OCI-LY1 (cell line): ENCODE results near the gene TSC22D2.

ENCODE experiments used
- H2AFZ ChIP-seq: fragments of 200-600 bp; sonication (generic), shearing (Covaris generic); 2 replicates; pipeline ENCODE4 v1.6.0; 2014; ENCODE audit warnings: antibody characterized with exemption, mild to moderate bottlenecking, low read length
- H3F3A ChIP-seq: fragments of 200-600 bp; sonication (generic), shearing (Covaris generic); 2 replicates; pipeline ENCODE4 v1.6.0; 2014; ENCODE audit warnings: mild to moderate bottlenecking, antibody characterized with exemption, low read length, moderate library complexity; ENCODE audit not compliant: insufficient read depth
- H3K27ac ChIP-seq: fragments of 200-600 bp; sonication (generic); 2 replicates; pipeline ENCODE4 v1.5.1; 2014; ENCODE audit warnings: low read length, mixed run types, mild to moderate bottlenecking, low read depth; ENCODE audit not compliant: poor library complexity, severe bottlenecking
- H3K27me3 ChIP-seq: fragments of 200-600 bp; sonication (generic); 2 replicates; pipeline ENCODE4 v1.6.0; 2014; ENCODE audit warnings: antibody characterized with exemption, mild to moderate bottlenecking, low read length, moderate library complexity; ENCODE audit not compliant: insufficient read depth
- H3K36me3 ChIP-seq: fragments of 200-600 bp; sonication (generic); 2 replicates; pipeline ENCODE4 v1.6.1; 2014; ENCODE audit warnings: mild to moderate bottlenecking, antibody characterized with exemption, low read length, moderate library complexity, mixed read lengths; ENCODE audit not compliant: insufficient read depth
- H3K4me1 ChIP-seq: fragments of 200-600 bp; sonication (generic); 2 replicates; pipeline ENCODE4 v1.5.1; 2014; ENCODE audit warnings: mild to moderate bottlenecking, low read length, moderate library complexity; ENCODE audit not compliant: insufficient read depth, severe bottlenecking
- H3K4me2 ChIP-seq: fragments of 200-600 bp; sonication (generic), shearing (Covaris generic); 2 replicates; pipeline ENCODE4 v1.6.1; 2014; ENCODE audit warnings: low read length
- H3K4me3 ChIP-seq: fragments of 200-600 bp; sonication (generic); 2 replicates; pipeline ENCODE4 v1.5.1; 2014; ENCODE audit warnings: low read length, low read depth, mild to moderate bottlenecking, mixed read lengths; ENCODE audit not compliant: poor library complexity, severe bottlenecking
- H3K79me2 ChIP-seq: fragments of 200-600 bp; shearing (Covaris generic); 2 replicates; pipeline ENCODE4 v1.6.1; 2016; ENCODE audit warnings: mixed run types, low read length, mixed read lengths; ENCODE audit not compliant: insufficient read depth
- H3K9ac ChIP-seq: fragments of 200-600 bp; sonication (generic), shearing (Covaris generic); 2 replicates; pipeline ENCODE4 v1.6.1; 2014; ENCODE audit warnings: mild to moderate bottlenecking, low read length, mixed read lengths
- H3K9me2 ChIP-seq: fragments of 200-600 bp; sonication (generic), shearing (Covaris generic); 2 replicates; pipeline ENCODE4 v1.6.1; 2014; ENCODE audit warnings: low read depth, mild to moderate bottlenecking, low read length, mixed read lengths
- H3K9me3 ChIP-seq: fragments of 200-600 bp; shearing (Covaris generic); 2 replicates; pipeline ENCODE4 v1.6.1; 2014; ENCODE audit warnings: low read length, mixed read lengths
- H4K20me1 ChIP-seq: fragments of 200-600 bp; sonication (generic), shearing (Covaris generic); 2 replicates; pipeline ENCODE4 v1.6.0; 2016; ENCODE audit warnings: mild to moderate bottlenecking, low read length; ENCODE audit not compliant: insufficient read depth
- CTCF ChIP-seq: fragments of 200-600 bp; sonication (generic), shearing (Covaris generic); IDR thresholded peaks from 2 replicates; pipeline ENCODE4 v1.5.1; 2017; ENCODE audit warnings: mild to moderate bottlenecking, antibody characterized with exemption, low read length, moderate library complexity, mixed read lengths
- EZH2 ChIP-seq: fragments of 200-600 bp; sonication (generic), shearing (Covaris generic); IDR thresholded peaks from 2 replicates; pipeline ENCODE4 v1.8.0; 2017; ENCODE audit warnings: borderline replicate concordance, mixed run types, mild to moderate bottlenecking, antibody characterized with exemption, low read length, moderate library complexity, mixed read lengths

TSC22D2 gene

GRCh38 chr3:150421799-150422548 lies 13.9 kb downstream of the TSC22D2 start:
- no peaks in the 10 kb centered on the region for H3K4me1 ChIP-seq
- H4K20me1 ChIP-seq = no peaks in the 10 kb centered on the region
- no peak overlapping the region for H3K4me3 ChIP-seq
- no peaks in the 10 kb centered on the region for H3K9me3 ChIP-seq
- TF ChIP-seq CTCF = no peak
- no peak for TF ChIP-seq EZH2
- H3K36me3 ChIP-seq = peaks cover 9% of the 10 kb centered on the region; the same call in 1 of the 2 replicates
- no peaks in the 10 kb centered on the region for H3K9me2 ChIP-seq
- peaks cover 50% of the 10 kb centered on the region for H3K79me2 ChIP-seq
- no peak overlapping the region for H3K9ac ChIP-seq
- no peaks in the 10 kb centered on the region for H3F3A ChIP-seq
- no peak overlapping the region for H3K27ac ChIP-seq
- no peak overlapping the region for H3K4me2 ChIP-seq
- no peak overlapping the region for H2AFZ ChIP-seq
- H3K27me3 ChIP-seq = no peaks in the 10 kb centered on the region

GRCh38 chr3:150422907-150423306 lies 14.8 kb downstream of the TSC22D2 start:
- Histone ChIP-seq H3K27ac (no peak overlapping the region), H3K4me1 (no peaks in the 10 kb centered on the region), H3K9ac (no peak overlapping the region), H3K9me2 (no peaks in the 10 kb centered on the region), H3K4me2 (no peak overlapping the region), H2AFZ (no peak overlapping the region), H3K4me3 (no peak overlapping the region), H3K9me3 (no peaks in the 10 kb centered on the region), H3F3A (no peaks in the 10 kb centered on the region), H4K20me1 (no peaks in the 10 kb centered on the region), H3K79me2 (peaks cover 40% of the 10 kb centered on the region), H3K27me3 (no peaks in the 10 kb centered on the region), H3K36me3 (peaks cover 9% of the 10 kb centered on the region; the same call in 1 of the 2 replicates)
- no peak for TF ChIP-seq EZH2
- TF ChIP-seq CTCF = no peak

- TF ChIP-seq CTCF (no peak), EZH2 (no peak)
- no peaks in the 10 kb centered on the region for H3F3A ChIP-seq
- no peaks in the 10 kb centered on the region for H3K9me3 ChIP-seq
- no peak overlapping the region for H3K4me3 ChIP-seq
- no peak overlapping the region for H3K27ac ChIP-seq
- no peak overlapping the region for H3K9ac ChIP-seq
- no peaks in the 10 kb centered on the region for H3K9me2 ChIP-seq
- H3K4me2 ChIP-seq = no peak overlapping the region
- no peaks in the 10 kb centered on the region for H3K4me1 ChIP-seq
- H3K79me2 ChIP-seq = peaks cover 32% of the 10 kb centered on the region
- H2AFZ ChIP-seq = no peak overlapping the region
- no peaks in the 10 kb centered on the region for H3K27me3 ChIP-seq
- H3K36me3 ChIP-seq = peaks cover 12% of the 10 kb centered on the region; the same call in 1 of the 2 replicates
- no peaks in the 10 kb centered on the region for H4K20me1 ChIP-seq
These were observed 15.7 kb downstream of the TSC22D2 start for GRCh38 chr3:150423761-150424160.
